ENCODE data around the gene MAMDC4.

Gene MAMDC4

GRCh38 chr9:136854842-136855460 lies 2.8 kb downstream of the MAMDC4 start:
- Histone ChIP-seq H2AK5ac (ENCODE audit: low read depth, low read length) (no peak overlapping the region), H2AFZ (ENCODE audit: low read length) (no peak overlapping the region), H2BK15ac (ENCODE audit: low read length) (no peak overlapping the region), H4K91ac (ENCODE audit: low read depth, low read length, poor library complexity) (no peak overlapping the region), H4K8ac (ENCODE audit: low read depth, low read length) (no peak overlapping the region), H3K18ac (ENCODE audit: low read length) (no peak overlapping the region), H3K79me1 (ENCODE audit: low read depth, low read length) (peaks cover 13% of the 10 kb centered on the region), H3K14ac (ENCODE audit: low read length) (no peak overlapping the region), H3K9me3 (replicated peaks in 1 of 2; ENCODE audit: control insufficient read depth in 2 of 2, insufficient read depth in 1 of 2, low read depth in 1 of 2, low read length in 2 of 2) (no peaks in the 10 kb centered on the region), H3K9ac (ENCODE audit: low read depth, low read length, poor library complexity) (no peak overlapping the region), H2BK120ac (ENCODE audit: low read depth, low read length) (no peak overlapping the region), H3K4me1 (ENCODE audit: control insufficient read depth in 2 of 2, insufficient read depth in 1 of 2, low read depth in 1 of 2, low read length in 2 of 2) (peaks cover 6% of the 10 kb centered on the region in 2 donors), H2BK5ac (ENCODE audit: low read length) (no peak overlapping the region), H3K23ac (ENCODE audit: low read depth, low read length, poor library complexity) (peak overlapping the region; percentile 43), H3K36me3 (replicated peaks in 1 of 2; ENCODE audit: control insufficient read depth in 2 of 2, insufficient read depth in 2 of 2, low read length in 2 of 2) (peaks cover 19 to 40% of the 10 kb centered on the region in 2 donors), H3K27me3 (ENCODE audit: control insufficient read depth in 3 of 3, insufficient read depth in 3 of 3, low read depth in 1 of 3, low read length in 3 of 3) (no peaks in the 10 kb centered on the region), H3K4me3 (ENCODE audit: low read length in 2 of 2) (no peak overlapping the region), H3K4me2 (ENCODE audit: insufficient read depth, low read length, poor library complexity, severe bottlenecking) (no peak overlapping the region), H2BK12ac (ENCODE audit: low read length) (no peak overlapping the region), H3K4ac (ENCODE audit: low read length) (no peak overlapping the region), H3K27ac (replicated peaks; ENCODE audit: low read length) (no peak overlapping the region)
- no peak for DNase-seq (ENCODE audit: low spot score)
- no CpG with 5 or more reads among the region's 23 CpGs for WGBS, 2 donors (ENCODE audit: extremely low coverage in 2 of 2, insufficient read length in 2 of 2, insufficient replicate concordance in 1 of 2)

- no peak overlapping the region for H2BK120ac ChIP-seq (ENCODE audit: low read depth, low read length)
- no peak for DNase-seq (ENCODE audit: low spot score)
- H2AFZ ChIP-seq (ENCODE audit: low read length): no peak overlapping the region
- H3K79me1 ChIP-seq (ENCODE audit: low read depth, low read length): peaks cover 11% of the 10 kb centered on the region
- no peaks in the 10 kb centered on the region for H3K9me3 ChIP-seq (replicated peaks in 1 of 2; ENCODE audit: control insufficient read depth in 2 of 2, insufficient read depth in 1 of 2, low read depth in 1 of 2, low read length in 2 of 2)
- H3K4me3 ChIP-seq (ENCODE audit: low read length in 2 of 2): no peak overlapping the region
- no peak overlapping the region for H3K4me2 ChIP-seq (ENCODE audit: insufficient read depth, low read length, poor library complexity, severe bottlenecking)
- H3K14ac ChIP-seq (ENCODE audit: low read length): peak overlapping the region; percentile 38
- no peak overlapping the region for H2AK5ac ChIP-seq (ENCODE audit: low read depth, low read length)
- no peak overlapping the region for H3K4ac ChIP-seq (ENCODE audit: low read length)
- peak overlapping the region; percentile 20 for H3K23ac ChIP-seq (ENCODE audit: low read depth, low read length, poor library complexity)
- H3K27me3 ChIP-seq (ENCODE audit: control insufficient read depth in 3 of 3, insufficient read depth in 3 of 3, low read depth in 1 of 3, low read length in 3 of 3): no peaks in the 10 kb centered on the region
- H3K36me3 ChIP-seq (replicated peaks in 1 of 2; ENCODE audit: control insufficient read depth in 2 of 2, insufficient read depth in 2 of 2, low read length in 2 of 2): peaks cover 14 to 38% of the 10 kb centered on the region in 2 donors
- no peak overlapping the region for H2BK12ac ChIP-seq (ENCODE audit: low read length)
- no CpG with 5 or more reads among the region's 26 CpGs for WGBS, 2 donors (ENCODE audit: extremely low coverage in 2 of 2, insufficient read length in 2 of 2, insufficient replicate concordance in 1 of 2)
- H2BK15ac ChIP-seq (ENCODE audit: low read length): no peak overlapping the region
- no peak overlapping the region for H3K27ac ChIP-seq (replicated peaks; ENCODE audit: low read length)
- no peak overlapping the region for H3K9ac ChIP-seq (ENCODE audit: low read depth, low read length, poor library complexity)
- no peak overlapping the region for H2BK5ac ChIP-seq (ENCODE audit: low read length)
- H3K18ac ChIP-seq (ENCODE audit: low read length): peak overlapping the region; percentile 17
- no peak overlapping the region for H4K8ac ChIP-seq (ENCODE audit: low read depth, low read length)
- peaks cover 0 to 3% of the 10 kb centered on the region in 2 donors for H3K4me1 ChIP-seq (ENCODE audit: control insufficient read depth in 2 of 2, insufficient read depth in 1 of 2, low read depth in 1 of 2, low read length in 2 of 2)
- no peak overlapping the region for H4K91ac ChIP-seq (ENCODE audit: low read depth, low read length, poor library complexity)
Measured at GRCh38 chr9:136855461-136856078, 3.4 kb downstream of the MAMDC4 start.

- Histone ChIP-seq H3K4me3 (ENCODE audit: low read length in 2 of 2) (no peak overlapping the region), H4K91ac (ENCODE audit: low read depth, low read length, poor library complexity) (no peak overlapping the region), H2BK120ac (ENCODE audit: low read depth, low read length) (no peak overlapping the region), H3K4me2 (ENCODE audit: insufficient read depth, low read length, poor library complexity, severe bottlenecking) (no peak overlapping the region), H3K18ac (ENCODE audit: low read length) (no peak overlapping the region), H3K27me3 (ENCODE audit: control insufficient read depth in 3 of 3, insufficient read depth in 3 of 3, low read depth in 1 of 3, low read length in 3 of 3) (no peaks in the 10 kb centered on the region), H3K9me3 (replicated peaks in 1 of 2; ENCODE audit: control insufficient read depth in 2 of 2, insufficient read depth in 1 of 2, low read depth in 1 of 2, low read length in 2 of 2) (no peaks in the 10 kb centered on the region), H3K4ac (ENCODE audit: low read length) (no peak overlapping the region), H2AK5ac (ENCODE audit: low read depth, low read length) (no peak overlapping the region), H2AFZ (ENCODE audit: low read length) (no peak overlapping the region), H4K8ac (ENCODE audit: low read depth, low read length) (no peak overlapping the region), H2BK12ac (ENCODE audit: low read length) (no peak overlapping the region), H3K36me3 (replicated peaks in 1 of 2; ENCODE audit: control insufficient read depth in 2 of 2, insufficient read depth in 2 of 2, low read length in 2 of 2) (peaks cover 14 to 38% of the 10 kb centered on the region in 2 donors), H3K23ac (ENCODE audit: low read depth, low read length, poor library complexity) (no peak overlapping the region), H2BK5ac (ENCODE audit: low read length) (no peak overlapping the region), H3K14ac (ENCODE audit: low read length) (peak overlapping the region; percentile 21), H3K4me1 (ENCODE audit: control insufficient read depth in 2 of 2, insufficient read depth in 1 of 2, low read depth in 1 of 2, low read length in 2 of 2) (no peaks in the 10 kb centered on the region), H3K79me1 (ENCODE audit: low read depth, low read length) (peaks cover 12% of the 10 kb centered on the region), H3K9ac (ENCODE audit: low read depth, low read length, poor library complexity) (no peak overlapping the region), H2BK15ac (ENCODE audit: low read length) (no peak overlapping the region), H3K27ac (replicated peaks; ENCODE audit: low read length) (no peak overlapping the region)
- no peak for DNase-seq (ENCODE audit: low spot score)
- no CpG with 5 or more reads among the region's 15 CpGs for WGBS, 2 donors (ENCODE audit: extremely low coverage in 2 of 2, insufficient read length in 2 of 2, insufficient replicate concordance in 1 of 2)
Measured at GRCh38 chr9:136856079-136856476, 3.9 kb downstream of the MAMDC4 start.

- Histone ChIP-seq H3K4me3 (ENCODE audit: low read length in 2 of 2) (no peak overlapping the region), H3K9ac (ENCODE audit: low read depth, low read length, poor library complexity) (peak overlapping the region; percentile 72), H3K4me2 (ENCODE audit: insufficient read depth, low read length, poor library complexity, severe bottlenecking) (no peak overlapping the region), H3K36me3 (replicated peaks in 1 of 2; ENCODE audit: control insufficient read depth in 2 of 2, insufficient read depth in 2 of 2, low read length in 2 of 2) (peaks cover 14 to 38% of the 10 kb centered on the region in 2 donors), H3K27ac (replicated peaks; ENCODE audit: low read length) (no peak overlapping the region), H3K4me1 (ENCODE audit: control insufficient read depth in 2 of 2, insufficient read depth in 1 of 2, low read depth in 1 of 2, low read length in 2 of 2) (no peaks in the 10 kb centered on the region), H3K14ac (ENCODE audit: low read length) (peak overlapping the region; percentile 17), H4K91ac (ENCODE audit: low read depth, low read length, poor library complexity) (no peak overlapping the region), H2AK5ac (ENCODE audit: low read depth, low read length) (no peak overlapping the region), H2BK5ac (ENCODE audit: low read length) (no peak overlapping the region), H2BK15ac (ENCODE audit: low read length) (no peak overlapping the region), H3K23ac (ENCODE audit: low read depth, low read length, poor library complexity) (no peak overlapping the region), H3K18ac (ENCODE audit: low read length) (no peak overlapping the region), H3K4ac (ENCODE audit: low read length) (peak overlapping the region; percentile 23), H3K27me3 (ENCODE audit: control insufficient read depth in 3 of 3, insufficient read depth in 3 of 3, low read depth in 1 of 3, low read length in 3 of 3) (no peaks in the 10 kb centered on the region), H4K8ac (ENCODE audit: low read depth, low read length) (no peak overlapping the region), H3K79me1 (ENCODE audit: low read depth, low read length) (peaks cover 12% of the 10 kb centered on the region), H3K9me3 (replicated peaks in 1 of 2; ENCODE audit: control insufficient read depth in 2 of 2, insufficient read depth in 1 of 2, low read depth in 1 of 2, low read length in 2 of 2) (no peaks in the 10 kb centered on the region), H2BK120ac (ENCODE audit: low read depth, low read length) (no peak overlapping the region), H2BK12ac (ENCODE audit: low read length) (no peak overlapping the region), H2AFZ (ENCODE audit: low read length) (no peak overlapping the region)
- no peak for DNase-seq (ENCODE audit: low spot score)
- WGBS, 2 donors (ENCODE audit: extremely low coverage in 2 of 2, insufficient read length in 2 of 2, insufficient replicate concordance in 1 of 2): no CpG with 5 or more reads among the region's 14 CpGs
Measured at GRCh38 chr9:136856541-136857141, 4.5 kb downstream of the MAMDC4 start.
